Body of pancreas (tissue), 4 donors: ENCODE data around the gene WLS.

Experiments used
- CTCF ChIP-seq, 7 experiments: fragments of 450-650 bp in 4 of 7; fragments of 200-600 bp in 3 of 7; sonication (generic) in 3 of 7; IDR thresholded peaks; one replicate each; pipeline ENCODE4 v1.5.1; 2016 to 2019; ENCODE audit warnings: antibody characterized with exemption in 7 of 7
- POLR2A ChIP-seq, 3 donors: fragments of 450-650 bp; IDR thresholded peaks; one replicate each; pipeline ENCODE4 v1.6.1; 2016; ENCODE audit warnings: antibody characterized with exemption in 3 of 3, mild to moderate bottlenecking in 2 of 3

GRCh38 chr1:68213843-68214242, 18.5 kb downstream of the WLS start:
- TF ChIP-seq CTCF (IDR thresholded peaks at IDR 0.05) (no peak), POLR2A (IDR thresholded peaks at IDR 0.05) (no peak)
